H9 (cell line): ENCODE results near the gene BACH2. TPM values are rescaled to one million over a fixed set of nuclear protein-coding genes. Genes with fewer than 3 reads are reported as not detected.
A peak's percentile ranks its signal among the peaks of the same experiment; 100 is the strongest.

ENCODE experiments used
- DNase-seq: peaks from one replicate; pipeline ENCODE4 v3.0.0-alpha.2; 2017
- H2AFZ ChIP-seq: one replicate; pipeline ENCODE4 v1.6.1; 2013; ENCODE audit warnings: mild to moderate bottlenecking, low read length, control low read depth, moderate library complexity
- H2AK5ac ChIP-seq: 2 replicates; pipeline ENCODE4 v1.6.1; 2013; ENCODE audit warnings: low read length, control low read depth, mixed read lengths; ENCODE audit not compliant: insufficient read length
- H2BK120ac ChIP-seq: one replicate; pipeline ENCODE4 v1.6.1; 2013; ENCODE audit warnings: low read depth, mild to moderate bottlenecking, low read length, control low read depth, inconsistent platforms; ENCODE audit not compliant: poor library complexity, severe bottlenecking
- H2BK12ac ChIP-seq: 2 replicates; pipeline ENCODE4 v1.6.1; 2013; ENCODE audit warnings: low read length, control low read depth, mixed read lengths, low read depth; ENCODE audit not compliant: insufficient read length
- H2BK15ac ChIP-seq: 2 replicates; pipeline ENCODE4 v1.6.1; 2013; ENCODE audit warnings: low read depth, low read length, control low read depth
- H2BK20ac ChIP-seq: one replicate; pipeline ENCODE4 v1.6.1; 2013; ENCODE audit warnings: low read depth, mild to moderate bottlenecking, low read length, control low read depth, inconsistent platforms; ENCODE audit not compliant: poor library complexity, severe bottlenecking
- H2BK5ac ChIP-seq: 2 replicates; pipeline ENCODE4 v1.6.1; 2013; ENCODE audit warnings: low read length, control low read depth, mixed read lengths; ENCODE audit not compliant: insufficient read length
- H3K14ac ChIP-seq: 2 replicates; pipeline ENCODE4 v1.6.1; 2013; ENCODE audit warnings: low read length, control low read depth; ENCODE audit not compliant: insufficient read depth
- H3K18ac ChIP-seq: 2 replicates; pipeline ENCODE4 v1.6.1; 2013; ENCODE audit warnings: low read depth, mild to moderate bottlenecking, mixed read lengths, low read length, control low read depth; ENCODE audit not compliant: insufficient read length
- H3K23ac ChIP-seq: 2 replicates; pipeline ENCODE4 v1.6.1; 2013; ENCODE audit warnings: low read length, control low read depth, mixed read lengths, low read depth; ENCODE audit not compliant: insufficient read length
- H3K23me2 ChIP-seq: 2 replicates; pipeline ENCODE4 v1.6.1; 2013; ENCODE audit warnings: low read depth, mild to moderate bottlenecking, mixed read lengths, low read length, control low read depth; ENCODE audit not compliant: insufficient read length, poor library complexity, severe bottlenecking
- H3K27ac ChIP-seq: 2 replicates; pipeline ENCODE4 v1.5.1; 2013; ENCODE audit warnings: low read length, control low read depth, mixed read lengths, low read depth; ENCODE audit not compliant: insufficient read length
- H3K27me3 ChIP-seq: 2 replicates; pipeline ENCODE4 v1.6.1; 2013; ENCODE audit warnings: low read length, control low read depth, inconsistent platforms; ENCODE audit not compliant: insufficient read depth
- H3K4ac ChIP-seq: 2 replicates; pipeline ENCODE4 v1.6.1; 2013; ENCODE audit warnings: low read depth, mild to moderate bottlenecking, control low read depth, inconsistent platforms, low read length, moderate library complexity
- H3K4me1 ChIP-seq: 2 replicates; pipeline ENCODE4 v1.6.1; 2013; ENCODE audit warnings: low read length, control low read depth, inconsistent platforms; ENCODE audit not compliant: insufficient read depth
- H3K4me2 ChIP-seq: 2 replicates; pipeline ENCODE4 v1.6.1; 2013; ENCODE audit warnings: low read length, control low read depth, mixed read lengths; ENCODE audit not compliant: insufficient read length, insufficient read depth
- H3K56ac ChIP-seq: 2 replicates; pipeline ENCODE4 v1.6.1; 2013; ENCODE audit warnings: low read depth, mild to moderate bottlenecking, mixed read lengths, low read length, control low read depth; ENCODE audit not compliant: insufficient read length
- H3K79me1 ChIP-seq: 2 replicates; pipeline ENCODE4 v1.6.1; 2013; ENCODE audit warnings: low read depth, mild to moderate bottlenecking, moderate library complexity, low read length, control low read depth, inconsistent platforms; ENCODE audit not compliant: insufficient read depth, poor library complexity, severe bottlenecking
- H3K79me2 ChIP-seq: 2 replicates; pipeline ENCODE4 v1.6.1; 2013; ENCODE audit warnings: low read length, control low read depth, inconsistent platforms; ENCODE audit not compliant: insufficient read depth
- H3K9ac ChIP-seq: 2 replicates; pipeline ENCODE4 v1.6.1; 2013; ENCODE audit warnings: low read length, control low read depth, mixed read lengths; ENCODE audit not compliant: insufficient read length; ENCODE audit errors: extremely low read depth
- H3K9me3 ChIP-seq: one replicate; pipeline ENCODE4 v1.6.1; 2013; ENCODE audit warnings: low read depth, low read length, inconsistent platforms; ENCODE audit not compliant: control insufficient read depth
- H3T11ph ChIP-seq: one replicate; pipeline ENCODE4 v1.6.1; 2013; ENCODE audit warnings: mild to moderate bottlenecking, low read length, control low read depth, inconsistent platforms
- H4K20me1 ChIP-seq: one replicate; pipeline ENCODE4 v1.6.1; 2013; ENCODE audit not compliant: control insufficient read depth, insufficient read length, insufficient read depth
- H4K5ac ChIP-seq: 2 replicates; pipeline ENCODE4 v1.6.1; 2013; ENCODE audit warnings: low read depth, mild to moderate bottlenecking, mixed read lengths, low read length, control low read depth; ENCODE audit not compliant: insufficient read length
- H4K8ac ChIP-seq: replicated peaks from 2 replicates; pipeline ENCODE4 v1.6.1; 2013; ENCODE audit warnings: low read length, control low read depth, mixed read lengths, low read depth; ENCODE audit not compliant: insufficient read length
- H4K91ac ChIP-seq: 2 replicates; pipeline ENCODE4 v1.6.1; 2013; ENCODE audit warnings: low read depth, mild to moderate bottlenecking, moderate library complexity, mixed read lengths, low read length, control low read depth; ENCODE audit not compliant: insufficient read length
- H3K27ac Mint-ChIP-seq, 3 experiments: 2 replicates in 2 of 3; 3 replicates in 1 of 3; pipeline ENCODE4 v1.8.0; 2020 to 2021; ENCODE audit warnings: mixed read lengths in 3 of 3, mild to moderate bottlenecking in 1 of 3, moderate library complexity in 1 of 3
- H3K27me3 Mint-ChIP-seq: 2 replicates; pipeline ENCODE4 v1.8.0; 2021; ENCODE audit warnings: low read depth, mild to moderate bottlenecking, moderate library complexity, mixed read lengths
- H3K36me3 Mint-ChIP-seq, 3 experiments: 2 replicates in 2 of 3; 3 replicates in 1 of 3; pipeline ENCODE4 v1.8.0; 2020 to 2021; ENCODE audit warnings: low read depth in 3 of 3, mixed read lengths in 3 of 3; ENCODE audit not compliant: insufficient read depth in 1 of 3
- H3K4me1 Mint-ChIP-seq, 2 experiments: 2 replicates each; pipeline ENCODE4 v1.8.0; 2020; ENCODE audit warnings: mixed read lengths in 2 of 2
- H3K4me3 Mint-ChIP-seq, 2 experiments: 2 replicates in 1 of 2; 3 replicates in 1 of 2; pipeline ENCODE4 v1.8.0; 2020 to 2021; ENCODE audit warnings: mild to moderate bottlenecking in 2 of 2, mixed read lengths in 2 of 2, moderate library complexity in 1 of 2
- H3K9me3 Mint-ChIP-seq, 2 experiments: 2 replicates in 1 of 2; 3 replicates in 1 of 2; pipeline ENCODE4 v1.8.0; 2020; ENCODE audit warnings: mild to moderate bottlenecking in 2 of 2, mixed read lengths in 2 of 2, moderate library complexity in 1 of 2
- WGBS: extraction: QIAGEN DNeasy Blood & Tissue Kit; methylation state at CpG from one replicate; pipeline ENCODE4 v1.1.7; 2013; ENCODE audit warnings: missing lambda C conversion rate, low lambda C conversion rate, mixed read lengths; ENCODE audit not compliant: insufficient read length; ENCODE audit errors: extremely low coverage; 5-methylcytosine and 5-hydroxymethylcytosine counted together
- total RNA-seq: library from RNA; stranded (reverse); gene quantifications from 2 replicates; pipeline ENCODE4 v1.2.1, GENCODE V29; 2021
- TF ChIP-seq, protein P1 (sequence below): fragments of 200-600 bp; sonication (generic); conservative IDR thresholded peaks from 3 replicates; pipeline ENCODE4 v1.8.0; 2021; ENCODE audit warnings: antibody characterized with exemption, mild to moderate bottlenecking

The BACH2 gene
- total RNA-seq, 1 experiment from 2014 or later, result 2.0 TPM

DNA sequence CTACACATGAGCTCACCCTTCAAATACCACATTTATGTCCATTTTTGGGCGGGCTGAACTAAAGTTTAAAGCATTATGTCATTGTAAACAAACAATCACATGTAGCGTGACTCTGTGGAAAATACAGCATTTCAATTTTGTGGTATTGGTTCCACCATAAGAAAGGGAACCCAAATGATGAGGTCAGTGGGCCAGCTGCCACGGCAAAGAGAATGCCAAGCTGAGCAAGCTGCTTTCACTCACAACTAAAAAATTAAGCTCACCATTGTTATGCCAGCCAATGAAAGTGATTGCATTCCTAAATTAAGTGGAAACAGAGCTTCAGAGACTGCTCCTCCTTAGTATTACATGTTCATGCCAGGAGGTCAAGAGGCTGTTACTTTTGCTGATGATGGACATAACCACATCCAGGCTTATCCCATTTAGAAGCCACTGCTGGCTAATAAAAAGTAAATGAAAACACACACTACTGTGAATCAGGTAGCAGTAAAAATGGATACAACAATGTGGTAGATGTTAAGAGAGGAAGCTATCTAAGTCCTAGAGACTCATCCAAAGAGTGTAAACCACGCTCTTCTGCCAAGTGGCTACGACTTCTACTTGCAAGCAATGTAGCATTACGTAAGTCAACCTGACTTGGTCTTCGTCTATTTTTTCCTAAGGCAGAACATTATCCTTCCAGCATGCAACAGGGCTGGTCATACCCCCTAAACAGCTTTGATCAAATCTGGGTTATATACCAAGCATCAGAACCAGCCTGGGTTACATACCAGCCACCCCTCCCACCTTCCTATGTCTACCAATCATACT is 164.8 kb downstream of the BACH2 start:
- H3K27me3 ChIP-seq, result no peaks in the 10 kb centered on the region; the same call in 1 of the 2 replicates
- H3K4me3 Mint-ChIP-seq, result no peak overlapping the region
- H3K27ac Mint-ChIP-seq, result peak overlapping the region in 1 of 3 experiments; percentile 31; a peak in 1 of 7 replicates
- no peak overlapping the region for H2AFZ ChIP-seq
- no peaks in the 10 kb centered on the region for H3K9me3 ChIP-seq
- no peak overlapping the region for H2BK15ac ChIP-seq
- no peak overlapping the region for H2BK20ac ChIP-seq
- no CpG with 5 or more reads among the region's 7 CpGs for WGBS
- no peak overlapping the region for H2BK5ac ChIP-seq
- no peaks in the 10 kb centered on the region for H4K20me1 ChIP-seq
- no peak for DNase-seq
- no peak overlapping the region for H4K91ac ChIP-seq
- H2AK5ac ChIP-seq, result no peak overlapping the region
- no peak overlapping the region for H4K5ac ChIP-seq
- H3K18ac ChIP-seq, result no peak overlapping the region
- H3K4me1 Mint-ChIP-seq, result no peaks in the 10 kb centered on the region
- no peak overlapping the region for H3K4ac ChIP-seq
- no peaks in the 10 kb centered on the region for H3K36me3 Mint-ChIP-seq
- H3K9me3 Mint-ChIP-seq, result no peaks in the 10 kb centered on the region
- H2BK120ac ChIP-seq, result no peak overlapping the region
- H3T11ph ChIP-seq, result no peak overlapping the region
- H3K4me2 ChIP-seq, result no peak overlapping the region
- no peak overlapping the region for H3K27ac ChIP-seq
- H3K56ac ChIP-seq, result no peak overlapping the region
- H3K23me2 ChIP-seq, result no peaks in the 10 kb centered on the region
- no peaks in the 10 kb centered on the region for H3K27me3 Mint-ChIP-seq
- H3K9ac ChIP-seq, result no peak overlapping the region
- H2BK12ac ChIP-seq, result no peak overlapping the region
- H3K79me2 ChIP-seq, result no peaks in the 10 kb centered on the region
- no peaks in the 10 kb centered on the region; the same call in 1 of the 2 replicates for H3K4me1 ChIP-seq
- TF ChIP-seq, protein P1, sequence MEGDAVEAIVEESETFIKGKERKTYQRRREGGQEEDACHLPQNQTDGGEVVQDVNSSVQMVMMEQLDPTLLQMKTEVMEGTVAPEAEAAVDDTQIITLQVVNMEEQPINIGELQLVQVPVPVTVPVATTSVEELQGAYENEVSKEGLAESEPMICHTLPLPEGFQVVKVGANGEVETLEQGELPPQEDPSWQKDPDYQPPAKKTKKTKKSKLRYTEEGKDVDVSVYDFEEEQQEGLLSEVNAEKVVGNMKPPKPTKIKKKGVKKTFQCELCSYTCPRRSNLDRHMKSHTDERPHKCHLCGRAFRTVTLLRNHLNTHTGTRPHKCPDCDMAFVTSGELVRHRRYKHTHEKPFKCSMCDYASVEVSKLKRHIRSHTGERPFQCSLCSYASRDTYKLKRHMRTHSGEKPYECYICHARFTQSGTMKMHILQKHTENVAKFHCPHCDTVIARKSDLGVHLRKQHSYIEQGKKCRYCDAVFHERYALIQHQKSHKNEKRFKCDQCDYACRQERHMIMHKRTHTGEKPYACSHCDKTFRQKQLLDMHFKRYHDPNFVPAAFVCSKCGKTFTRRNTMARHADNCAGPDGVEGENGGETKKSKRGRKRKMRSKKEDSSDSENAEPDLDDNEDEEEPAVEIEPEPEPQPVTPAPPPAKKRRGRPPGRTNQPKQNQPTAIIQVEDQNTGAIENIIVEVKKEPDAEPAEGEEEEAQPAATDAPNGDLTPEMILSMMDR, result no peak
- H3K14ac ChIP-seq, result no peak overlapping the region
- no peaks in the 10 kb centered on the region for H3K79me1 ChIP-seq
- H4K8ac ChIP-seq, result no peak overlapping the region
- no peak overlapping the region for H3K23ac ChIP-seq
